ENCODE results near the gene AJAP1. TPM values are rescaled to one million over a fixed set of nuclear protein-coding genes. Genes with fewer than 3 reads are reported as not detected.

AJAP1 gene
- total and polyA plus RNA-seq, 2 of the 8 experiments (the other 6 are each of a cell fraction or from before 2014, with no cell fraction given) = 1.9 to 6.2 TPM

DNA sequence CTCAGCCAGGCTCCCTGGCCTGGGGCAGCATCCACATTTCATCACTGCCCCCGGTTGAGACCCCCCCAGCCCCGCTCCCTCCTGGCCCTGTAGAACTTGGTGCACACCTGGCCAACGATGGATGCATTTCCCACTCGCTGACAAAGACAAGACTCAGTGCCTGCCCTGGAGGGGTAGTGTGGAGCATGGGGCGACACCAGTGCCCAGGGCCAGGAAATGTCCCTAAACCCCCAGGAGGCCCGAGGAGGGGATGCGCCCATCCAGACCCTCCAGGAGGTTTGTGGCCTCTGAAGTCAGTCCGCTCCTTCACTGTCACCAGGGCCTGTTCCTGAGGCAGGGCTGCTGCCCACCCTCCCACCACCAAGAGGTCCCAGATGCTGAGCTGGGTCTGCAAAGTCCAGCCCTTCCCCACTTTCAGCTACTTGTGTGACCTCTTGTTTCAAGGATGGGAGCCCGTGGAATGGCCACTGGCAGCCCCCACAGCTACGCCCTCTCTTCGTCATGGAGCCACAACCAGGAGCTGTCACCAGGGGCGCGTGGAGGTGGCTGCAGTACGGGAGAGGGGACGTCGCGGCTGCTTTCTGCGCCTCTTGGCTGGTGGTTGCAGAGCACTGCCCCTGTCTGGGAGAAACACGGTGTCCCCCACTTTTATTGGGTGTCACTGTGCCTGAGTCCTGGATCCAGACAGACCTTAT lies 35.7 kb downstream of the AJAP1 start:
- no peak overlapping the region for H2AFZ ChIP-seq (ENCODE audit: low read length)
- H3K23me2 ChIP-seq (ENCODE audit: low read depth, low read length) = no peaks in the 10 kb centered on the region
- H3K14ac ChIP-seq (ENCODE audit: insufficient read length) = no peak overlapping the region
- CTCF ChIA-PET (ENCODE audit: partially characterized antibody) = interaction anchor here (0.8 to 2.4 kb wide), 2 partner anchors 9 to 32 kb away, joined by 3 to 8 read pairs; no protein-coding TSS in a partner anchor
- WGBS, 2 experiments (ENCODE audit: extremely low coverage in 1 of 2, insufficient coverage in 1 of 2, insufficient read length in 1 of 2, insufficient replicate concordance in 2 of 2, low coverage in 1 of 2, low lambda C conversion rate in 2 of 2, missing lambda C conversion rate in 1 of 2) = 95% methylated on average over 15 of the region's 19 CpGs; no CpG with 5 or more reads in 1 of the 2 experiments
- DNase-seq (ENCODE audit: low read depth in 1 of 2, low spot score in 2 of 2) = no peak
- no peak overlapping the region for H3K27ac ChIP-seq (ENCODE audit: low read depth, low read length)
- no peaks in the 10 kb centered on the region for H3K9me3 ChIP-seq (ENCODE audit: insufficient read depth in 2 of 2, low read depth in 1 of 2, low read length in 1 of 2)
- H2BK12ac ChIP-seq (ENCODE audit: low read depth, low read length) = no peak overlapping the region
- peaks cover 2% of the 10 kb centered on the region for H3K79me1 ChIP-seq (ENCODE audit: low read depth, low read length)
- H3K4me1 ChIP-seq (replicated peaks in 1 of 4; ENCODE audit: control insufficient read depth in 3 of 4, insufficient read depth in 4 of 4, low read length in 3 of 4) = no peaks in the 10 kb centered on the region; a peak in 1 of 7 replicates
- no peak overlapping the region for H3K4ac ChIP-seq (replicated peaks; ENCODE audit: insufficient read length, low read depth, low read length)
- no peak for FAIRE-seq
- no peak overlapping the region for H2BK20ac ChIP-seq (ENCODE audit: low read length)
- H3K9ac ChIP-seq (replicated peaks in 1 of 4; ENCODE audit: extremely low read depth in 1 of 4, low read depth in 3 of 4, low read length in 3 of 4) = no peak overlapping the region
- no peak overlapping the region for H3K56ac ChIP-seq (replicated peaks; ENCODE audit: insufficient read length, low read depth, low read length)
- no peak overlapping the region for H2BK15ac ChIP-seq (ENCODE audit: low read length)
- no peak overlapping the region; the same call in 1 of the 2 replicates for H4K8ac ChIP-seq (ENCODE audit: extremely low read depth, insufficient read depth, low read length)
- POLR2A ChIA-PET (ENCODE audit: partially characterized antibody) = no interaction called here
- no peak overlapping the region for H4K5ac ChIP-seq (ENCODE audit: insufficient read length, low read depth, low read length)
- no peak overlapping the region for H2BK5ac ChIP-seq (ENCODE audit: low read depth, low read length)
- H2AK5ac ChIP-seq (ENCODE audit: low read depth, low read length) = no peak overlapping the region
- H2BK120ac ChIP-seq (replicated peaks; ENCODE audit: low read depth, low read length) = no peak overlapping the region
- peaks cover 0 to 3% of the 10 kb centered on the region in 2 experiments for H4K20me1 ChIP-seq (replicated peaks in 1 of 2; ENCODE audit: control insufficient read depth in 1 of 2, insufficient read depth in 2 of 2, low read length in 2 of 2)
- no peak overlapping the region for H3K4me3 ChIP-seq (ENCODE audit: extremely low read depth in 1 of 4, insufficient read depth in 2 of 4, low read depth in 3 of 4, low read length in 4 of 4)
- H4K91ac ChIP-seq (replicated peaks; ENCODE audit: insufficient read length, low read length) = no peak overlapping the region
- H3K27me3 ChIP-seq (replicated peaks in 1 of 4; ENCODE audit: control insufficient read depth in 3 of 4, extremely low read depth in 1 of 4, insufficient read depth in 3 of 4, low read length in 3 of 4) = no peaks in the 10 kb centered on the region
- no peak overlapping the region for H3K4me2 ChIP-seq (ENCODE audit: insufficient read depth in 1 of 2, low read depth in 2 of 2, low read length in 2 of 2)
- no peaks in the 10 kb centered on the region for H3K79me2 ChIP-seq (ENCODE audit: control insufficient read depth in 1 of 2, insufficient read depth in 2 of 2, low read length in 2 of 2)
- no peaks in the 10 kb centered on the region for H3K36me3 ChIP-seq (ENCODE audit: control insufficient read depth in 2 of 4, insufficient read depth in 4 of 4, low read length in 3 of 4)
- no peak overlapping the region for H3K23ac ChIP-seq (ENCODE audit: insufficient read length)
- no peak overlapping the region for H3K18ac ChIP-seq (ENCODE audit: extremely low read depth, low read length)
- TF ChIP-seq EGR1 (IDR thresholded peaks at IDR 0.05; ENCODE audit: borderline replicate concordance, low read depth, low read length) (no peak), FOSL1 (IDR thresholded peaks at IDR 0.05; ENCODE audit: insufficient read depth, low read depth, low read length) (no peak), ATF2 (IDR thresholded peaks at IDR 0.05; ENCODE audit: low read length) (no peak), TEAD4 (IDR thresholded peaks at IDR 0.05; ENCODE audit: low read depth, low read length) (no peak), BCL11A (IDR thresholded peaks at IDR 0.05; ENCODE audit: low read depth in 2 of 2, low read length in 2 of 2) (no peak), CTBP2 (IDR thresholded peaks at IDR 0.05; ENCODE audit: borderline replicate concordance, insufficient read depth, insufficient read length, low read length) (no peak), CTCF (IDR thresholded peaks at IDR 0.05; ENCODE audit: control extremely low read depth in 1 of 3, insufficient read depth in 1 of 3, low read depth in 1 of 3, low read length in 3 of 3) (no peak), CBX5 (IDR thresholded peaks at IDR 0.05; ENCODE audit: low read depth, low read length) (no peak)

All from H1 (cell line).